RKO (cell line): ENCODE data around the gene WBP1.
"Not testable (repeated sequence)": the region's sequence is repeated elsewhere in the genome, so short reads cannot be mapped to it uniquely, and the experiment has no call there.

Experiments
- DNase-seq: peaks from one replicate; pipeline ENCODE4 v3.0.0-alpha.2; 2016; ENCODE audit warnings: low spot score

Gene WBP1

DNA sequence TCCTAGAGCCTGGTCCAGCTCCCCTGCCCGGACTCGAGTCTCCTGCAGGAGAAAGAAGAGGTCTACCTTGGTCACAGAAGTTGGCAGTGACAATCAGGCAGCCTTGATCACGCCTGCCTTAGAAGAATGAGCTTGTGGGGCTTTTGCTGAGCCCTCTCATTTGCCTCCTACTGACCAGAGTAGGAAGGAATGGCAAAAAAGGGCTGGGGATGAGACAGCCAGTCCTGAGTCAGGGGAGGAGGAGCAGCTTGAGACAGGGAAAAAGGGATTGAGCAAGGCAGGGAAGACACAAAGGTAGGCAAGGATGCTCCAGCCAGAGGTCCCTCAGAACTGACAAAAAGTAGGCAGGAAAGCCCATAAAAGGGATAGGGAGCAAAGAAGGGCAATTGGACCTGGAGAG, 30.7 kb upstream of the WBP1 start:
- peak; percentile 35 for DNase-seq

DNA sequence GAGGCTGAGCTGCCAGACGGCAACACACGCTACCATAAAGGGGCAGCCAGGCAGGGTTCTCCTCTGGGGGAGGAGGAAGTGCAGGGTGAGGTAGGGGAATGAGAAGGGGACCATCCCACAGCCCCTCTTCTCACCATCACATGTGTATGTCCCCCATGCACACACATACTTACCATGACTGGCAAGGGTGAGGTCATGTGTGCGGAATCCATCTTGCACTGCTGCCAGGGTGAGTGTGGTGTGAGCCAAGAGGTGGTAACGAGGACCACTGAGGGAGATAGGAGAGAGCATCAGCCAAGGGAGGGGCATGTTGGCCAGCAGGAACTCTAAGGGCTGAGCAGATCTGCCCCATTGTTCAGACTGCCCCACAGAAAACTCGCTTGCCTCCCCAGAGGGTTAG, 29.6 kb upstream of the WBP1 start:
- DNase-seq, result no peak

DNA sequence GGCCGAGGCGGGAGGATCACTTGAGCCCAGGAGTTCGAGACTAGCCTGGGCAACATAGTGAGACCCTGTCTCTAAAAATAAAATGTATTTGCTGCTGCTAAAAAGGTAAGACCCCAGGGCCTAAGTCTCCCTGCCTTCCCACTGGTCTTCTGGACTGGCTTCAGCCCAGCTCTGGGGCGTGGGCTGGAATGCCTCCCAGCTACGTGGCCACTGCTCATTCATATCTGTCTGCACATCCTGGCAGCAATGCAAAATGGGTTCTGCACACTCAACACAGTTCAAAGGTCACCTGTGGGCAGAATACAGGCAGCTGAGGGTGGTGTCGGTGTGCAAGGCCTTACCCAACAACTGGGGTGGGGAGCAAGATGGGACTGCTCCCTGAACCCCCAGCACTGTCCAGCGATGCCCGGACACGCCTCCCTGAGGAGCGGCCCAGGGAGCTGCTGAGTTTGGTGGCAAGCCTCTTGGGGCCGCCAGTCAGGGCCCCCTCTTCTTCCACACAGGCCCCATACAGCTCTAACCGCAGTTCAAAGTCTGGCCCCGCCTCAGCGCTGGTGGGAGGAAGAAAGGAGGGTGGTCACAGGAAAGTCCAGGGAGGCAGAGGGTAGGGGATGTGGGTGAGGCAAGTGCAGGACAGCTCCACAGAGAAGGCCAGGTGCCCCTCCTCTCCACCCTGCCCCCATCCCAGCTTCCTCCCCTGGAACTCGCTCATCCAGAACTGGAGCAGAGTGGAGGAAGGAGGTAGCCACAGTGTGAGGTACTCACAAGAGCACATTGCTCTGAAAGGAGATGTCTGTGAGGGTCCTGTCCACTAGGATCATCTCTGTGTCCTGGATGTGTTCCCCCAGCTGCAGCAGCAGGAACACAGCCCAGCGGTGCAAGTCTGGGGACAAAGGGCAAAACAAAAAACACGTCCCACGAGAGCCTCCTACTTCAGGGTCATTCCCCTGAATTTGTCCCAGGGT, 28.5 kb upstream of the WBP1 start:
- no peak for DNase-seq

DNA sequence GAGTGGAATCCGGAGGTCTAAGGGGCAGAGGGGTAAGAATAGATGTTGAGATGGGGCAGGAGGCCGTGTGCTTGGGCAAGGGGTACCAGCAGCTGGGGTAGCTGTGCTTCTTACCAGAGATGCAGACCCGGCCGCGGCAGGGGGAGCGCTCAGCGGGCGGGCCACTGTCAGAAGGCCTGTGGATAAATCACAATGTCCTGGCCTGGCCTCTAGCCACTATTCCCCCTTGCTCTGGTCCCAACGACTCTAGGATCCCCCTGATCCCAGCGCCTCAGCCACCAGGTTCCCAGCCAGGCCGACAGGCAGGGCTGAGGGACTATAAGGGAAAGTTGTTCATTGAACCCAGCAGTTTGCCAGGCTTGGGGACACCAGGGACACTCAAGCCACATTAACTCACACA, 27.7 kb upstream of the WBP1 start:
- DNase-seq, result no peak

DNA sequence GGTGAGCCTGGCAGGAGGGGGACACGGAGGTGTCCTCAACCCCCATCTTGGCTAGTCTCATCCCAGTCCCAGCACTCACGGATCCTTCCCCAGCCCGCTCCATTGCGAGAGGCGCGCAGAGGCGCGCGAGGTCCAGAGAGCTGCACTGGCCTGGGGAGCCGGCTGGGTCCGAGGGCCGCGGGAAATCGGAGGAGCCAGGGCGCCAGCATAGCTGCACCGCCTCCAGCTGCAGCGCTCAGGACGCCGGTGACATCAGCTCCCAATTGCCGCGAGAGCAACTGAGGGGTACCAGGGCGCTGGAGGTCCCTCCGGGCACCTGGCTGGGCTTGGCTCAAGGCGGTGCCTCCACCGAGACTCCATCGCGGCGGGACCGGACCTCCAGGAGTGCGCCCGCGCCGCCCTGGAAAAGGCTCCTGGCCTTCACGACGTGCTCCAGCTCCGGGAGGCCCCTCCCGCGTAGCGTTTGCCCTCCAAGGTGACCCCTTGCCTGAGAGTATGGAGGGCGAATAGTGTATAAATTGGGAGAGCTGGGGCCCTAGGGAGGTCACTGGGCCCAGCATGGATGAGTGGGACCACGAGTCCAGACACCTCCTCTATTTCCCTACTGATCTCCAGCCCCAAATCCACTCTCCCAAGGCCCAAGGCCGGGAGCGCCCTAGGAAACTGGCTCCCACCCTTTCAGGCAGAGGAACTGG, 22.0 kb upstream of the WBP1 start:
- DNase-seq, result no peak

DNA sequence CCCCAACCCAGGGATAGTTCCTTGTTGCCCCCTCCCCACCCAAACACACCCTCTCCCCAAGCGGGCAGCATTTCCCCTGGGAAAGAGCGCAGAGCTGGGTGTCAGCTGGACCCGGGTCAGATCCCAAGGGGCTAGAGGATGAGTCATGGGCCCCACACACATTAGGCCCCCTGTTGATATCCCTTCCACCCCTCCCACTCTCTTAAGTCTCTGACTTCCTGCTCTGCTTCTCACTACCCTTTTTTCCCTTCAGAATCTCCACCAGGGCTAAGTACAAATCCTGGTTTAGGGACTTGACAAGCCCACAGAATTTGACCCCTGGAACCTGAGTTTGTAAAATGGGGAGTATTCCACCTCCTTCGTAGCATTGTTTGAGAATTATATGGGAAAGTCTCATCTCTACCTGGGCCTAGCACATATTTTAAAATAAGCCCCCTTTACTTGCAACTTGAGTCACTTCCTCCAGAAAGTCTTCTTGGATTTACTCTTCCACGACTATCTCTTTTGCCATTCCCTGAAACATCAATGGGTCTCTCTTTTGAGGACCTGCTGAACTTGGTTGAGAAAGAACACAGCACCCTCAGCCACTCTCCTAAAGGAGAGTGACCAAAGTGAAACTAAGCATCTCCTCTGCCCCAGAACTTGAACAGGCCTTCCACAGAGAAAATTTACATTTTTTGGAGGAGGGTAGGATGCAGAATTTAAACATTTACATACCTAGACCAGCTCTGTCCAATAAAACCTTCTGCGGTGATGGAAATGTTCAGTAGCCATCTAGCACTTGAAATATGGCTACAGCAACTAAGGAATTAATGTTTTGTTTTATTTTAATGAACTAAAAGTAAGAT, 21.2 kb upstream of the WBP1 start:
- DNase-seq, result no peak

DNA sequence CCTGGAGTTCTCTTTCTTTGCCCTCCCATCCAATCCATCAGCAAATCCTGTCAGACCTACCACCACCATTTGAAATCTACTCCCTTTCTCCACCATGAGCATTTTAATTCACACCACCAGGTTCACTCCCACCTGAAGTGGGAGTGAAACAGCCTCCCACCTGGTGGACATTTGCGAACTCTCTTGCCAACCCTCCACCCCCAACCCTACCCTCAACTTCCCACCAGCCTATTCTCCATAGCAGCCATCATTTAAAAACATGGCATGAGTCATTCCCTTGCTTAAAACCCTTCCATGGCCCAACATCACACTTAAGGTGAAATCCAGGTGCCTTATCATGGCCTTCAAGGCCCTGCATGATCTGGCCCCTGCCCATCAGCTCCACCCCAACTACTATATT, 20.0 kb upstream of the WBP1 start:
- no peak for DNase-seq

DNA sequence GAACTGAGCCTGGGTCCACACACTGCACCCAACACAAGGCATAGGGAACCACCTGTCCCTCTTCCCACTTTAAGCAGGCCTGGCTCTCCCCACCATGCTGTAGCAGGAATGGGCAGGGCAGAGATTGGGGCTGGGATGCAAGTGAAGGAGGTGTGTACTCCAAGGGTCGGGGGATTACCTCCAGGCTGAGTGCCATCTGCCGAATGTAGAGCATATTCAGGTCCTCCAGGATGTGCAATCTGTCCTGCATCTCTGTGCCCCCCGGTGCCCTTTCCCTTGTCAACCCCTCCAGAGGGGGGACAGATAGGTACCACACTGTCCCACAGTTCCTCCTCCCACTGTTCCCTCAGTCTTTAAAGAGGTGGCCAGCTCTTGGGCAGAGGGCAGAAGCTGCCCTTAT, 18.9 kb upstream of the WBP1 start:
- DNase-seq, result no peak

DNA sequence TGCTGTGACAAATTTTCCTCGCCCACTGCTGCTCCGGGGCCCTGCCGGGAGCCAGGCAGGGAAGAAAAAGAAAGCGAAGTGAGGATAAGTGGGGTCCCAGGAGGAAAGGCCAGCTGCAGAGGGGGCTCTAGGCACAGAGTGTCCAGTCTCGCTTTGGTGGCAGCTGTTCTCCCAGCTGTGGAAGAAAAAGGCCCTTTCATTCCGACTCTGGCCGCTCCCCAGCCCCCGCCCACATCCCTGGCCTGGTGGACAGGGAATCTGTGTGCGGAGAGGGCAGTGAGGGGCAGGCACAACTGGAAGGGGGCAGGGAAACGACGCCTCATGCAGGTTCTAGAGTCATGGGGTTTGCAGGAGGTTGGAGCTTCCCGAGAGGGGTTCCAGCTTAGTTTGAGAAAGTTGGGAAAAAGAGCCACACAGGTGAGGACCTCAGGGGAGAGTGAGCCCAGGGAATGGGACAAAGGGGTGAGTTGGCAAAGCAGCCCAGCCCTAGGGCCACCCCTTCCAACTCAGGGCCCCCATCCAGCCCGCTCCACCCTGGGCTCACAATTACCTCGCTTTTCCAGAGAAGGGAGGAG, 18.3 kb upstream of the WBP1 start:
- peak; percentile 45 for DNase-seq

DNA sequence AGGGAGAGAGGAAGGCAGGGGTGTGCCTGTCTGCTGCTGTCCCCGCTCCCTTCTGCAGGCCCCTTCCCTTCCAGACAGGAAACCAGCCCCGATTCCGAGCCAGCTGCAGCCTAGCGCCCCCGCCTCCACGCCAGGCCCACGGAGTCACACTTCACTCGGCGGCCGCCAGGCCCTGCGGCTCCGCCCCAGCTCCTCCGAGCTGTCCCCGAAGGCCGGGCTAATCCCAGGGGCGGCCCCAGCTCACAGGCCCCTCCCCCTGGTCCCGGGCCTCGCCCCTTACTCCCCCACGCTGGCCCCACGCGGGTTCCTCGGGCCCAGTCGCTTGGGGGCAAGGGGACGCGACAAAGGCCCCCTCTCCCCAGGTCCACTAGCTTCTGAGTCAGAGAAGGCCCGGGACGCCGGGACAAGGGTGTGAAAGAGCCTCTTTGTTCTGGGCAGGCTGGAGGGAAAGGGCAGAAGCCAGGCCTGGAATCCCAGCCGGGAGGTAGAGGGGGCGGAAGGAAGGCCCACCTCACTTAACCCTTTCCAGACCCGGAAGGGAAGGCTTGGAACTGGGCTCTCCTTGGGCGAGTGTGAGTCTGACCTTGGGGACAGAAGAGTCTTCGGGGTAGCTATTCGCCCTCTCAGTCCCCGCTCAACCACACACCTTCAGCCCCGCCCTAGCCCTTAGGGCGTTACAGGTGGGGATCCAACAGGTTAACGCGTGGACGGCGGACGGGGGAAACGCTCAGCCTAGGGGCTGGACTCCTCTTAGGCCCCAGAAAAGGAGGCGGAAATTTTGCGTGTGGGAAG, 17.7 kb upstream of the WBP1 start:
- peak; percentile 89 for DNase-seq

DNA sequence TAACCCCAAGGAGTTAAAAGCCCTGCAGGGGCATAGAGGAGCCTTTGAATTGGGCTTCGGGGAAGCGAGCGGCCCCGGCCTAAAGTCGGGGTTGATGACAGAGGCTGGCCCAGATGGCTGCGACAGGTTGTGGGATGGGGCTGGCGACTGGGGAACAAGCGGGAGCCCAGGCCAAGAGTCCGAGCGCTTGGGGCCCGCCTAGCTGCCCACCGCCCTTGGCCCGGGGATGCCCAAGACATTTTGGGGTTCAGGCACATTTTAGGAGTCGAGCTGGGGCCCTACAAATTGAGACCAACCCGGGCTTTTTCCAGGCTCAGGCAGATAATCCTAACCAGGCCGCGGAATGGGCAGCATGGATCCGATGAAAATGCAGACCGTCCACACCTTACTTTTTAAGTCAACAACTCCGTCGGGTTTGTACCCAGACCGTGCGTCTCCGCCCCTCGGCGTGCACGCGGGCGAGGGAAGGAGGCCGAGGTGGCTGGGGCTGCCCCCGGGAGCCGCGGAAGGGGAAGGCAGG, 17.0 kb upstream of the WBP1 start:
- peak; percentile 45 for DNase-seq

DNA sequence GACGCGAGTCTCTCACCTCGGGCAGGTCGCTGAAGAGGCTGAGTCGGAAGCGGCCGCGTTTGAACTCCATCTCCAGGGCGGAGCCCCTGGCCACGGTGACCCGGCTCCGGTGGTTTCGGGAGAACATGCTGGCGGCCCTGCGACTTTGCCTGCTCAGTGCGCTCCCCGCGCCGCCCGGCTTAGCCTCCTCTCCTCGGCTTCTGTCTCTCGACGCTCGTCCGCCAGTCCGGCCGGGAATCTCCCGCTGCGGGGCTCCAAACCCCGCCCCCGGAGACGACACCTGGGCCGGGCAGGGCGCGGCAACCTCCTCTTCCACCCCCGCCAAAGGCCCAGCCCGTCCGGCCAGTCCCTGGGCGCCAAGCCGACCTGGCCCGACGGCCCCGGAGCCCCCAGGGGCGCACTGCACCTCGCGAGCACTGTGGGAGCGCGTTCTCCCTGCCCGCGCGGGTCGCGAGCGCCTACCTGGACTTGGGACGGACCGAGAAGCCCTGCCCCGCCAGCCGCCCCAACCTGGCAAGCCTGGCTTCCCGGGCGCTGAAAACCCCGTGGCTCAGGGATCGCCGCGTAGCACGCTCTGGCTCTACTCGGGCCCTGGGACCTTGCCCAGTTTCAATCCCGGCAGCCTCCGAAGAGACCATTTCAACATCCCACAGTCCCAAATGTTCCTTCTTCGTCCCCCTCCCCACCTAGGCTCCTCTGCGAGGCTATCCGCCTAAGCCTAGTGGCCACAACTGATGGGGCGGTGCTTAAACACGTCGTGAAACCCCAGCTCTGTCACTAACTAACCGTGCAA, 16.4 kb upstream of the WBP1 start, which contains the start of gene RTKN:
Gene RTKN (minus strand): TSS at position 248 of the 793 bp plus-strand sequence. CDS start 121 bp downstream, at position 127.
- peak; percentile 66 for DNase-seq

DNA sequence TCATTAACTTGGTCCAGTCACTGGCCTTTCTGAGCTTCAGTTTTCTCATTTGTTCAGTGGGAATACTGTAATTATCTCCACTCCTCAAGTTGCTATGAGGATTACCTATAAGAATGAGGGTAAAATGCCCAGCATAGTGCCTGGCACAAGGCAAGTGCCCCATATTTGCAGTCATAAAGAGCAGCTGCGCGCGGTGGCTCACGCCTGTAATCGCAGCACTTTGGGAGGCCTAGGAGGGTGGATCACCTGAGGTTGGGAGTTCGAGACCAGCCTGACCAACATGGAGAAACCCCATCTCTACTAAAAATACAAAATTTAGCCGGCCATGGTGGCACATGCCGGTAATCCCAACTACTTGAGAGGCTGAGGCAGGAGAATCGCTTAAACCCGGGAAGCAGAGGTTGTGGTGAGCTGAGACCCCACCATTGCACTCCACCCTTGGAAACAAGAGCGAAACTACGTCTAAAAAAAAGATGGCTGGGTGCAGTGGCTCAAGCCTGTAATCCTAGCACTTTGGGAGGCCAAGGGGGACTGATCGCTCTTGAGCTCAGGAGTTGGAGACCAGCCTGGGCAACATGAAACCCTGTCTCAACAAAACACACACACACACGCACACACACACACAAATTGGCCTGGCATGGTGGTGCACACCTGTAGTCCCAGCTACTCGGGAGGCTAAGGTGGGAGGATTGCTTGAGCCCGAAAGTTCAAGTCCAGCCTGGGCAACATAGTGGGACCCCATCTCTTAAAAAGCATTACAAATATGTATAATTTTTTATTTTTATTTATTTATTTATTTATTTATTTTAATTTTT, 15.5 kb upstream of the WBP1 start:
- not testable (repeated sequence) for DNase-seq

DNA sequence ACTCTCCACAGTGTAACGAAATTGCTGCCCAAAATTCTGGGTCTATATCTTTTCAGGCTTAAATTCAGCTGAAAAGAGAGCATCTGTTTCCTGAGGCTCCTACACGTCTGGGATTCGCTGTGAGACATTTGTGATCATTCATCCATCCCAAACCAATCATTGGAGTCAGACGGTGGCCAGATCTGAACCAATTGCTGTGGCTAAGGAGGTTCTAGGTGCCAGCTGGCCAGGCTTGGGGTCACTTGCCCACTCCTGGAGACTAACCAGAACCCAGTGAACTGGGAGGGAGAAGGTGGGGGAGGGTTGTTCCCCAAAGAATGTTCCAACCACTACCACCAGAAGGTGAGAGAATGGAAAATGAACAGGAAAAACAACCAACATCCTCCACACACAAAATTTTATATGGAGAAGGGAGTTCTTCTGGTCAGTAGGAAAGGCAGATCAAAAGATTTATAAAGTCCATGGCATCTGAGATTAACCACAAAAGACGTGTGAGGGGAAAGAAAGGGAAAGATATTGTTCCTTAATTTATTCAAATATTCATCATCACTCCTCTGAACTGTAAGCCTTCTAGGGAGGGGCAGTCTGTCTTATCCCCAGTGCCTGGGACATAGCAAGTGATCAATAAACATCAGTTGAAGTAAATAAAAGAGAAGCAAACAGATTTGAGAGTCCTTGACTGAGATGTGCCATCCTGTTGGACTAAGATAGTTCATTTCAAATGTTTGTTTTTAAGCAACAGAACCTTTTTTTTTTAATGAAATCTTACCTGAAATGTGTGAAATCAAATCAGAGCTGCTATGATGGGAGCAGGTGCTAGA, 13.5 kb upstream of the WBP1 start:
- no peak for DNase-seq

DNA sequence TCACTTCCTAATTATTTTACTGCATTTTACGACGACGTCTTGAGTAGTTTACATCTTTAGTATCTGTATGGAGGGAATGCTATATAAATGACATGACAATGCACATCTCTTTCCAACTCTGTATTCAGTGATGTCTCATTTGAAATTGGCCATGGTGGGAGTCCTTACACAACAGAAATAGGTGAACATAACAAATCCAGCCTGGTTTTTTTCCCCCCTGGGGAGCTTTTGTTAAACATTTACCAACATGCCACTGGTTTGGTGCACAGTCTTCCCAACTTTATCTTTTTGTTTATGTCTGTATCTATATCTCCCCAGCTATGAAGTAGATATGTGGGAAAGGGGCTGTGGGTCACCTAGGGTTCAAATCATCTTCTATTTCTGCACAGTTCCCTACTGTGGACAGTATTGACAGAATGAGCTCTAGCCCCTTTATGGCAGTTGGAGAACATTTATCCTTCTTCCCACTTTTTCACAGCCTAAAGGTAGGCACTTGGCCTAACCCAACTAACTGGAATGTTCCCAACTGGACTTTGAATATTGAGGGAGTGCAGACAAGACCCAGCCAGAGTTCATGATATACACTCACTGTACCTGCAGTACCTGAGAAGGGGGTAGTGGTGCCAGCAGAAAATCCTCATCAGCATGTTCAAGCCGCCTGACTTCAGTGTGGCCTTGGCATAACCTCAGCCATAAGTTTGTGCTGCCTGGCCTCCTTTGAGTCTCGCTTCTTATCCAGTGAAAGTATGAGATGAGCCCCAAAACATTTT, 10.8 kb upstream of the WBP1 start:
- no peak for DNase-seq

DNA sequence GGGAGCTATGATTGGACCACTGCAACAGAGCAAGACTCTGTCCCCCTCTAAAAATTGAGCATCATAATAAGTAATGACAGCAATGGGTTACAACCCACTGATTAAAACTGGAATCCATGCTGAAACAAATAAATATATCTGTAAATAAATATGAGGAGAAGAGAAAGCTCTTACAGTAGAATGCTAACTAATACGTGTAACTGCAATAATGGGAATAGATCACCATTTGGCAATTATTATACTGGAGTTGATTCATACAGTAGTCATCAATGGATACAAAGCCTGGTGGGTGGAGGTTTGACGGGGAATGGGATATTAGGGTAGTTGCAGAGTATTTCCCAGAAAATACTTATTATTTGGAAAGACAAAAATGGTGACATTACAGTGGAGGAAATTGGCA, 9.5 kb upstream of the WBP1 start:
- DNase-seq, result no peak

DNA sequence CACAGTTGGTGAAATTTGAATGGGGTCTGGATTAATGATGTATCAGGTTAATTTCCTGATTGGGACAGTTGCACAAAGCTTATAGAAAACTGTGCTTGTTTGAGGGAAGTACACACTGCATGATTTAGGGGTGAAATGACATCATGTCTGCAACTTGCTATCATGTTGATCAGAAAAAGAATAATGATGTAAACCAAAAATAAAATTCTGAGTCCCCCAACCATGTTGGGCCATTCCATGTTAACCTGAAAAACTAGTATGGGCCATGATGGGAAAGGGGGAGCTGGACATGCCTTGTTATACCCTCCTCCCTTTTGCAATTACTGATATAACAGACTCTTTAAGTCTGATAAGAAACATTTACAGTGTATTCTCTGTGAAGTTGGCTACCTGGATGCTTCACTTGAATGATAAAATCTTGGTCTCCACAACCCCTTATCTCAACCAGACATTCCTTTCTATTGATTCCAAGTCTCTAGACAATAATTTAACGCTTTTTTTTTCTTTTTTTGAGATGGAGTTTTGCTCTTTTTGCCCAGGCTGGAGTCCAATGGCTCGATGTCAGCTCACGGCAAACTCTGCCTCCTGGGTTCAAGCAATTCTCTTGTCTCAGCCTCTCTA, 7.6 kb upstream of the WBP1 start:
- no peak for DNase-seq
